ENCODE measurements around the gene SPANXN5. TPM values are rescaled to one million over a fixed set of nuclear protein-coding genes. Genes with fewer than 3 reads are reported as not detected.
"Not testable (repeated sequence)": the region's sequence is repeated elsewhere in the genome, so short reads cannot be mapped to it uniquely, and the experiment has no call there.

Gene SPANXN5
- total RNA-seq: 1 to 10 TPM; 1.9 to 8.8 TPM
- polyA plus RNA-seq (ENCODE audit: insufficient read depth, low read depth, low replicate concordance): 7.9 TPM
- long read RNA-seq, donor 1: 0 reads
- long read RNA-seq, donor 2: 0 reads

DNA sequence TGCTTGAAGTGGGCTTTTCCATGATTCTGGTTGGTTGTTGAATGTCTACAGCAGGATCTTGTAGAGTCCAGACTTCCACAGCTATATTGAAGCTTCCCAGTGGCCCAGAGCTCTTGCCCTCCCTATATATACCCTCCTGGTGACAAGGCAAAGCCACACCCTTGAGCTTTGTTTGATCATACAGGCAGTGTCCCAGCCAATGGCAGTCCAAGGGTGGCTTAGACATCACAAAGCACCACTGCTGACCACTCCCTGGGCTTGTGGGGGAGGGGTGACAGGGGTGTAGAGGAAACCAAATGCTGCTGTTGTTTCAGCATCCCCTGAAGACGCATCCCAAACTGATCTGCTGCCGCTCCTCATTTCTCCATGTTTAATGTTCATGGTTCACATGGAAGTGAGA is at the start of gene SPANXN5:
TSS of gene SPANXN5 (minus strand) at position 101 of the 400 bp plus-strand sequence. CDS start at position 22, 79 bp downstream.
- H3K27me3 ChIP-seq; H3K4me3 ChIP-seq; DNase-seq; H3K36me3 ChIP-seq (ENCODE audit: low read depth, missing control alignments); intact Hi-C loops (cut with DNase I; ENCODE audit: low total_unique reads); H3K27ac ChIP-seq; H3K9me3 ChIP-seq; H3K4me1 ChIP-seq: not testable (repeated sequence)
- WGBS, 2 donors: 93% methylated on average over 2 of the region's 2 CpGs; no CpG with 5 or more reads in 1 of the 2 donors

DNA sequence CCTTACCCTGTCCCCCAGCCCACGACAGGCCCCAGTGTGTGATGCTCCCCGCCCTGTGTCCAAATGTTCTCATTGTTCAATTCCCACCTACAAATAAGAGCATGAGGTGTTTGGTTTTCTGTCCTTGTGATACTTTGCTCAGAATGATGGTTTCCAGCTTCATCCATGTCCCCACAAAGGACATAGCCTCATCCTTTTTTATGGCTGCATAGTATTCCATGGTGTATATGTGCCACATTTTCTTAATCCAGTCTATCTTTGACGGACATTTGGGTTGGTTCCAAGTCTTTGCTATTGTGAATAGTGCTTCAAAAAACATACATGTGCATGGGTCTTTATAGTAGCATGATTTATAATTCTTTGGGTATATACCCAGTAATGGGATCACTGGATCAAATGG is 46.4 kb upstream of the SPANXN5 start:
- H3K9me3 ChIP-seq; intact Hi-C loops (cut with DNase I; ENCODE audit: low total_unique reads); H3K36me3 ChIP-seq (ENCODE audit: low read depth, missing control alignments); DNase-seq; H3K4me3 ChIP-seq; H3K27ac ChIP-seq; H3K27me3 ChIP-seq; H3K4me1 ChIP-seq: not testable (repeated sequence)
- WGBS, 2 donors: 89 to 100% methylated on average over 3 of the region's 3 CpGs

- Histone ChIP-seq H3K4me1 (no peaks in the 10 kb centered on the region), H3K27ac (no peak overlapping the region), H3K4me3 (no peak overlapping the region), H3K36me3 (ENCODE audit: low read depth, missing control alignments) (no peaks in the 10 kb centered on the region), H3K27me3 (no peaks in the 10 kb centered on the region), H3K9me3 (no peaks in the 10 kb centered on the region)
- intact Hi-C loops (cut with DNase I; ENCODE audit: low total_unique reads): no loop called here
- no peak for DNase-seq
- TF ChIP-seq, protein P1, sequence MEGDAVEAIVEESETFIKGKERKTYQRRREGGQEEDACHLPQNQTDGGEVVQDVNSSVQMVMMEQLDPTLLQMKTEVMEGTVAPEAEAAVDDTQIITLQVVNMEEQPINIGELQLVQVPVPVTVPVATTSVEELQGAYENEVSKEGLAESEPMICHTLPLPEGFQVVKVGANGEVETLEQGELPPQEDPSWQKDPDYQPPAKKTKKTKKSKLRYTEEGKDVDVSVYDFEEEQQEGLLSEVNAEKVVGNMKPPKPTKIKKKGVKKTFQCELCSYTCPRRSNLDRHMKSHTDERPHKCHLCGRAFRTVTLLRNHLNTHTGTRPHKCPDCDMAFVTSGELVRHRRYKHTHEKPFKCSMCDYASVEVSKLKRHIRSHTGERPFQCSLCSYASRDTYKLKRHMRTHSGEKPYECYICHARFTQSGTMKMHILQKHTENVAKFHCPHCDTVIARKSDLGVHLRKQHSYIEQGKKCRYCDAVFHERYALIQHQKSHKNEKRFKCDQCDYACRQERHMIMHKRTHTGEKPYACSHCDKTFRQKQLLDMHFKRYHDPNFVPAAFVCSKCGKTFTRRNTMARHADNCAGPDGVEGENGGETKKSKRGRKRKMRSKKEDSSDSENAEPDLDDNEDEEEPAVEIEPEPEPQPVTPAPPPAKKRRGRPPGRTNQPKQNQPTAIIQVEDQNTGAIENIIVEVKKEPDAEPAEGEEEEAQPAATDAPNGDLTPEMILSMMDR (IDR thresholded peaks at IDR 0.05): no peak
- no peak for TF ChIP-seq POLR2A (IDR thresholded peaks at IDR 0.05)
- 88 to 95% methylated on average over 2 of the region's 2 CpGs for WGBS, 2 donors
Observed at GRCh38 chrX:52839137-52839536, 41.9 kb upstream of the SPANXN5 start.

GRCh38 chrX:52830551-52830950 is 33.3 kb upstream of the SPANXN5 start:
- 60 to 67% methylated on average over 2 of the region's 3 CpGs for WGBS, 2 donors
- H3K27me3 ChIP-seq: no peaks in the 10 kb centered on the region
- no peak overlapping the region for H3K4me3 ChIP-seq
- no peak overlapping the region for H3K27ac ChIP-seq
- no peaks in the 10 kb centered on the region for H3K4me1 ChIP-seq
- TF ChIP-seq, protein P1 (IDR thresholded peaks at IDR 0.05): no peak
- TF ChIP-seq POLR2A (IDR thresholded peaks at IDR 0.05): no peak
- intact Hi-C loops (cut with DNase I; ENCODE audit: low total_unique reads): no loop called here
- no peaks in the 10 kb centered on the region for H3K9me3 ChIP-seq
- DNase-seq: no peak
- no peaks in the 10 kb centered on the region for H3K36me3 ChIP-seq (ENCODE audit: low read depth, missing control alignments)

GRCh38 chrX:52824608-52825007 is 27.4 kb upstream of the SPANXN5 start:
- H3K4me1 ChIP-seq: no peaks in the 10 kb centered on the region
- intact Hi-C loops (cut with DNase I; ENCODE audit: low total_unique reads): no loop called here
- no peaks in the 10 kb centered on the region for H3K27me3 ChIP-seq
- no peaks in the 10 kb centered on the region for H3K36me3 ChIP-seq (ENCODE audit: low read depth, missing control alignments)
- no peak overlapping the region for H3K4me3 ChIP-seq
- no peak overlapping the region for H3K27ac ChIP-seq
- TF ChIP-seq, protein P1 (IDR thresholded peaks at IDR 0.05): no peak
- no peak for TF ChIP-seq POLR2A (IDR thresholded peaks at IDR 0.05)
- WGBS, 2 donors: 78 to 87% methylated on average over 2 of the region's 2 CpGs
- DNase-seq: no peak
- H3K9me3 ChIP-seq: no peaks in the 10 kb centered on the region

DNA sequence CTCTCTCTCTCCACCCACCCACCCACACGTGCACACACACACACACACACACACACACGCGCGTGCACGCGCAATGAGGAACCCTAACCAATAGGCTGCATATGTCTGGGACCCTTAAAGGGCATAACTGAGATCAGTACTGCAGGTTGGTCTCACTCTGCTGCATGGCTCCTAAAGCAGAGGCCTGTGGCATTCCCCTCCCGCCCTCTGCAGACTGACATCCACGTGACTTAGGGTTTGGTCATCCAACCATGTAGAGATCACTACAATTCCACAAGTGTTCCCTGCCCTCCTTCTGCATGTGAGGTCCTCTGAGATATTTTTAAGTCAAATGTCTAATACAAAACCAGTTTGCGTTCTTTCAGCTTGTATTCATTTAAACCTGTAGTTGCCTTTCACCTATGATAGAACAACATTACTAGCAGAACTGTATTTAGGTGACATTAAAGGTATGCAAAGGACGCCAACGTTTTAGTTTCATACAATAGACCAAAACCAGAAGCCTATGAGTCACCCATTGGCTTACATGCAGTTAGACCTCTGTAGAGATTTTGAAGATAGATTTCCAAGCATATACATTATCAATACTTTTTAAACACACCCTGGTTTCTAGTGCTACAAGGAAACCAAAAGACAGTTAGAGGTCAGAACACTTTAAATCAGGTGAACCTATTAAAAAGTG is 24.0 kb upstream of the SPANXN5 start:
- H3K27ac ChIP-seq: no peak overlapping the region
- H3K4me1 ChIP-seq: no peaks in the 10 kb centered on the region
- H3K27me3 ChIP-seq: no peaks in the 10 kb centered on the region
- WGBS, 2 donors: 87 to 92% methylated on average over 3 to 11 of the region's 11 CpGs
- no peaks in the 10 kb centered on the region for H3K9me3 ChIP-seq
- H3K36me3 ChIP-seq (ENCODE audit: low read depth, missing control alignments): no peaks in the 10 kb centered on the region
- no peak for TF ChIP-seq POLR2A (IDR thresholded peaks at IDR 0.05)
- TF ChIP-seq, protein P1 (IDR thresholded peaks at IDR 0.05): no peak
- intact Hi-C loops (cut with DNase I; ENCODE audit: low total_unique reads): no loop called here
- H3K4me3 ChIP-seq: no peak overlapping the region
- no peak for DNase-seq
